Gastrocnemius medialis (tissue), 4 donors: Measurements from ENCODE around the gene CEP20. TPM values are rescaled to one million over a fixed set of nuclear protein-coding genes. Genes with fewer than 3 reads are reported as not detected.
A peak's percentile ranks its signal among the peaks of the same experiment; 100 is the strongest.

Experiments used
- ATAC-seq, 2 donors: fragments of 150-250 bp; one replicate each; pipeline ENCODE4 v1.9.1; 2016
- DNase-seq, 2 donors: peaks; one replicate each; pipeline ENCODE4 v3.0.0-alpha.2; 2019
- H3K27ac ChIP-seq, 4 donors: fragments of 200-600 bp; sonication (generic); 1 replicate in 1 of 4; 2 replicates in 3 of 4; pipeline ENCODE4 v1.5.1; 2016 to 2018; ENCODE audit warnings: mild to moderate bottlenecking in 2 of 4, moderate library complexity in 1 of 4
- H3K27me3 ChIP-seq, 3 donors: fragments of 200-600 bp; sonication (generic) in 2 of 3; 1 replicate in 1 of 3; 2 replicates in 2 of 3; pipeline versions ENCODE4 v1.5.1 to v1.6.0; 2016 to 2019; ENCODE audit warnings: mild to moderate bottlenecking in 1 of 3, moderate library complexity in 1 of 3
- H3K36me3 ChIP-seq, 2 donors: fragments of 200-600 bp; sonication (generic) in 1 of 2; one replicate each; pipeline ENCODE4 v1.5.1; 2017 to 2018
- H3K4me1 ChIP-seq, 2 donors: fragments of 200-600 bp; sonication (generic) in 1 of 2; one replicate each; pipeline ENCODE4 v1.5.1; 2016 to 2017; ENCODE audit warnings: mild to moderate bottlenecking in 2 of 2
- H3K4me3 ChIP-seq, 4 donors: fragments of 200-600 bp; sonication (generic) in 3 of 4; 1 replicate in 1 of 4; 2 replicates in 3 of 4; pipeline ENCODE4 v1.5.1; 2016 to 2019; ENCODE audit warnings: mild to moderate bottlenecking in 2 of 4
- H3K9me3 ChIP-seq, 3 donors: fragments of 200-600 bp; sonication (generic) in 2 of 3; 1 replicate in 1 of 3; 2 replicates in 2 of 3; pipeline ENCODE4 v1.5.1; 2016 to 2019
- CTCF ChIP-seq, 5 experiments: fragments of 450-650 bp in 3 of 5; fragments of 200-600 bp in 2 of 5; sonication (generic) in 2 of 5; IDR thresholded peaks in 4 of 5; conservative IDR thresholded peaks in 1 of 5; 1 replicate in 4 of 5; 2 replicates in 1 of 5; pipeline ENCODE4 v1.5.1; 2016 to 2019; ENCODE audit warnings: antibody characterized with exemption in 5 of 5, mild to moderate bottlenecking in 3 of 5, moderate library complexity in 3 of 5
- POLR2A ChIP-seq, 2 donors: fragments of 450-650 bp; IDR thresholded peaks; one replicate each; pipeline ENCODE4 v1.6.1; 2017; ENCODE audit warnings: antibody characterized with exemption in 2 of 2, mild to moderate bottlenecking in 2 of 2, moderate library complexity in 2 of 2
- in situ Hi-C, 4 donors: fragments of 200-750 bp; cut with MboI; loops; one replicate each; pipeline versions ENCODE4 v1.15.0 to v1.8.0; 2017; ENCODE audit warnings: low sequenced_read_pairs in 4 of 4
- intact Hi-C: fragments of 100-400 bp; cut with DNase I; formaldehyde crosslinking; loops from one replicate; pipeline ENCODE4 v1.15.1; 2023; ENCODE audit warnings: low total_unique reads
- total RNA-seq, 4 donors: library from RNA; depleted of rRNA; stranded (reverse); fragments of >200 nt; gene quantifications; one replicate each; pipeline versions ENCODE4 v1.1.0 to v1.2.3, GENCODE V29; 2016

The CEP20 gene
- total RNA-seq, 4 donors from 2014 or later = 42.2 to 87.8 (median 76.1) TPM

- ATAC-seq (no peak), DNase-seq (no peak)
- Histone ChIP-seq H3K36me3 (no peaks in the 10 kb centered on the region), H3K27me3 (peaks cover 14 to 22% (median 17%) of the 10 kb centered on the region in 3 donors), H3K4me3 (peak within 1 kb of the TSS; percentile 39 to 54 (median 50)), H3K4me1 (peaks cover 15 to 20% of the 10 kb centered on the region in 2 donors), H3K9me3 (no peaks in the 10 kb centered on the region), H3K27ac (peak within 1 kb of the TSS in 2 of 4 donors; percentile 9 to 57)
- intact Hi-C loops (no loop called here), in situ Hi-C loops (no loop called here)
- TF ChIP-seq CTCF (IDR thresholded peaks at IDR 0.05 in 4 of 5, conservative IDR thresholded peaks at IDR 0.05 in 1 of 5) = no peak
- TF ChIP-seq POLR2A (IDR thresholded peaks at IDR 0.05) = no peak
Observed at GRCh38 chr16:15856901-15857698, 31.3 kb downstream of the CEP20 start, which contains the start of gene MYH11. Gene MYH11, minus strand, starts transcription at chr16:15857028. Its CDS starts 18,776 bp downstream, at chr16:15838252.

GRCh38 chr16:15856182-15856581, 32.2 kb downstream of the CEP20 start:
- DNase-seq = no peak
- TF ChIP-seq CTCF (IDR thresholded peaks at IDR 0.05 in 4 of 5, conservative IDR thresholded peaks at IDR 0.05 in 1 of 5) (no peak), POLR2A (IDR thresholded peaks at IDR 0.05) (no peak)
- no peaks in the 10 kb centered on the region for H3K36me3 ChIP-seq
- H3K4me1 ChIP-seq = peaks cover 15 to 20% of the 10 kb centered on the region in 2 donors
- H3K27me3 ChIP-seq = peaks cover 14 to 22% (median 17%) of the 10 kb centered on the region in 3 donors
- peak overlapping the region in 1 of 4 donors; percentile 57 for H3K27ac ChIP-seq
- intact Hi-C loops = no loop called here
- no peaks in the 10 kb centered on the region for H3K9me3 ChIP-seq
- ATAC-seq = no peak
- in situ Hi-C loops = no loop called here
- peak overlapping the region; percentile 39 to 54 (median 50) for H3K4me3 ChIP-seq

GRCh38 chr16:15855704-15856003, 32.7 kb downstream of the CEP20 start:
- Histone ChIP-seq H3K36me3 (no peaks in the 10 kb centered on the region), H3K4me1 (peaks cover 15 to 20% of the 10 kb centered on the region in 2 donors), H3K9me3 (no peaks in the 10 kb centered on the region), H3K27ac (peak overlapping the region in 1 of 4 donors; percentile 57), H3K4me3 (peak overlapping the region in 3 of 4 donors; percentile 17 to 54 (median 48)), H3K27me3 (peaks cover 14 to 22% (median 17%) of the 10 kb centered on the region in 3 donors)
- no peak for ATAC-seq
- DNase-seq = no peak
- TF ChIP-seq POLR2A (IDR thresholded peaks at IDR 0.05) = no peak
- no peak for TF ChIP-seq CTCF (IDR thresholded peaks at IDR 0.05 in 4 of 5, conservative IDR thresholded peaks at IDR 0.05 in 1 of 5)
- intact Hi-C loops (no loop called here), in situ Hi-C loops (no loop called here)

- intact Hi-C loops = no loop called here
- H3K27ac ChIP-seq = peak overlapping the region in 1 of 4 donors; percentile 57
- H3K4me3 ChIP-seq = peak overlapping the region in 2 of 4 donors; percentile 48 to 54
- peaks cover 15 to 20% of the 10 kb centered on the region in 2 donors for H3K4me1 ChIP-seq
- DNase-seq = no peak
- peaks cover 14 to 22% (median 17%) of the 10 kb centered on the region in 3 donors for H3K27me3 ChIP-seq
- no peak for ATAC-seq
- no peaks in the 10 kb centered on the region for H3K36me3 ChIP-seq
- in situ Hi-C loops = no loop called here
- no peaks in the 10 kb centered on the region for H3K9me3 ChIP-seq
- TF ChIP-seq CTCF (IDR thresholded peaks at IDR 0.05 in 4 of 5, conservative IDR thresholded peaks at IDR 0.05 in 1 of 5) (no peak), POLR2A (IDR thresholded peaks at IDR 0.05) (no peak)
Observed at GRCh38 chr16:15854906-15855703, 33.3 kb downstream of the CEP20 start.
